Osteoblast (primary cell): Measurements from ENCODE around the gene ENDOU. TPM values are rescaled to one million over a fixed set of nuclear protein-coding genes. Genes with fewer than 3 reads are reported as not detected.

Source experiments
- DNase-seq: peaks from one replicate; pipeline ENCODE4 v3.0.0; 2011; ENCODE audit warnings: low spot score, mixed read lengths; ENCODE audit not compliant: insufficient read length; ENCODE audit errors: missing footprints
- H2AFZ ChIP-seq: 2 replicates; pipeline ENCODE4 v1.6.0; 2011; ENCODE audit warnings: mild to moderate bottlenecking, low read length
- H3K27ac ChIP-seq: 2 replicates; pipeline ENCODE4 v1.5.1; 2011; ENCODE audit warnings: mild to moderate bottlenecking, low read depth, low read length, moderate library complexity
- H3K27me3 ChIP-seq: 2 replicates; pipeline ENCODE4 v1.6.0; 2012; ENCODE audit warnings: mild to moderate bottlenecking, control low read depth, inconsistent platforms, low read length, moderate library complexity; ENCODE audit not compliant: insufficient read depth
- H3K36me3 ChIP-seq: 2 replicates; pipeline ENCODE4 v1.5.1; 2011; ENCODE audit warnings: mild to moderate bottlenecking, low read length, control low read depth, moderate library complexity; ENCODE audit not compliant: insufficient read depth
- H3K4me1 ChIP-seq: 2 replicates; pipeline ENCODE4 v1.5.1; 2011; ENCODE audit warnings: mild to moderate bottlenecking, low read length, control low read depth, moderate library complexity; ENCODE audit not compliant: insufficient read depth
- H3K4me2 ChIP-seq: 2 replicates; pipeline ENCODE4 v1.6.0; 2011; ENCODE audit warnings: mild to moderate bottlenecking, low read length; ENCODE audit not compliant: insufficient read depth
- H3K4me3 ChIP-seq: fragments of 200-600 bp; sonication (generic); 3 replicates; pipeline ENCODE4 v1.5.1; 2012; ENCODE audit warnings: mild to moderate bottlenecking, low read length, inconsistent platforms; ENCODE audit not compliant: insufficient read depth
- H3K79me2 ChIP-seq: 2 replicates; pipeline ENCODE4 v1.6.0; 2012; ENCODE audit warnings: mild to moderate bottlenecking, low read length, control low read depth, inconsistent platforms; ENCODE audit not compliant: insufficient read depth
- H3K9me3 ChIP-seq: 2 replicates; pipeline ENCODE4 v1.5.1; 2011; ENCODE audit warnings: low read depth, low read length, control low read depth
- H4K20me1 ChIP-seq: 2 replicates; pipeline ENCODE4 v1.6.0; 2012; ENCODE audit warnings: mild to moderate bottlenecking, low read length, control low read depth; ENCODE audit not compliant: insufficient read depth
- CTCF ChIP-seq: IDR thresholded peaks from 2 replicates; pipeline ENCODE4 v1.5.1; 2011; ENCODE audit warnings: mild to moderate bottlenecking, low read depth, low read length, moderate library complexity; ENCODE audit errors: extremely low read depth
- total RNA-seq: library from RNA; depleted of rRNA; stranded (reverse); fragments of >200 nt; gene quantifications from 2 replicates; pipeline ENCODE4 v1.2.3, GENCODE V29; 2012

The ENDOU gene
- total RNA-seq, 1 donor = not detected

- H3K27me3 ChIP-seq = no peaks in the 10 kb centered on the region
- H3K27ac ChIP-seq = no peak overlapping the region
- DNase-seq = peak; percentile 13
- H3K4me3 ChIP-seq = no peak overlapping the region
- peaks cover 35% of the 10 kb centered on the region for H3K79me2 ChIP-seq
- H3K9me3 ChIP-seq = no peaks in the 10 kb centered on the region
- peaks cover 14% of the 10 kb centered on the region for H3K4me1 ChIP-seq
- H4K20me1 ChIP-seq = no peaks in the 10 kb centered on the region
- H3K36me3 ChIP-seq = no peaks in the 10 kb centered on the region
- no peak overlapping the region for H3K4me2 ChIP-seq
- H2AFZ ChIP-seq = no peak overlapping the region
- no peak for TF ChIP-seq CTCF
Observed at GRCh38 chr12:47707905-47708543, 17.3 kb downstream of the ENDOU start.

- H3K4me1 ChIP-seq = peaks cover 14% of the 10 kb centered on the region
- H3K4me2 ChIP-seq = peak overlapping the region; percentile 93
- no peak overlapping the region for H3K4me3 ChIP-seq
- H4K20me1 ChIP-seq = no peaks in the 10 kb centered on the region
- H2AFZ ChIP-seq = no peak overlapping the region
- TF ChIP-seq CTCF = no peak
- H3K79me2 ChIP-seq = peaks cover 40% of the 10 kb centered on the region
- no peaks in the 10 kb centered on the region for H3K36me3 ChIP-seq
- H3K27me3 ChIP-seq = no peaks in the 10 kb centered on the region
- H3K9me3 ChIP-seq = no peaks in the 10 kb centered on the region
- no peak overlapping the region for H3K27ac ChIP-seq
- no peak for DNase-seq
Observed at GRCh38 chr12:47707355-47707754, 17.9 kb downstream of the ENDOU start.

- H3K4me1 ChIP-seq = peaks cover 14% of the 10 kb centered on the region
- peak within 1 kb of the TSS; percentile 83 for H2AFZ ChIP-seq
- H4K20me1 ChIP-seq = no peaks in the 10 kb centered on the region
- peak; percentile 98 for DNase-seq
- peaks cover 43% of the 10 kb centered on the region for H3K79me2 ChIP-seq
- no peaks in the 10 kb centered on the region for H3K27me3 ChIP-seq
- H3K4me3 ChIP-seq = peak within 1 kb of the TSS; percentile 92
- peaks cover 5% of the 10 kb centered on the region for H3K36me3 ChIP-seq
- peak within 1 kb of the TSS; percentile 93 for H3K4me2 ChIP-seq
- peak; percentile 44 for TF ChIP-seq CTCF
- H3K27ac ChIP-seq = peak within 1 kb of the TSS; percentile 81
- H3K9me3 ChIP-seq = no peaks in the 10 kb centered on the region
Observed at GRCh38 chr12:47705566-47706425, 19.5 kb downstream of the ENDOU start, which contains the start of gene RPAP3. Gene RPAP3, minus strand, starts transcription at chr12:47706030. Its CDS starts 3,190 bp downstream, at chr12:47702840.

GRCh38 chr12:47705229-47705565 lies 20.1 kb downstream of the ENDOU start:
- no peak for TF ChIP-seq CTCF
- Histone ChIP-seq H4K20me1 (no peaks in the 10 kb centered on the region), H3K36me3 (peaks cover 10% of the 10 kb centered on the region), H3K27me3 (no peaks in the 10 kb centered on the region), H3K4me2 (peak overlapping the region; percentile 93), H3K79me2 (peaks cover 46% of the 10 kb centered on the region), H3K27ac (peak overlapping the region; percentile 81), H2AFZ (peak overlapping the region; percentile 81), H3K4me3 (peak overlapping the region; percentile 92), H3K4me1 (peaks cover 14% of the 10 kb centered on the region), H3K9me3 (no peaks in the 10 kb centered on the region)
- DNase-seq = peak; percentile 51
